Measurements from ENCODE around the gene HIPK2. TPM values are rescaled to one million over a fixed set of nuclear protein-coding genes. Genes with fewer than 3 reads are reported as not detected.

HIPK2 gene
- total RNA-seq, 1 experiment from 2014 or later = 30.7 TPM

DNA sequence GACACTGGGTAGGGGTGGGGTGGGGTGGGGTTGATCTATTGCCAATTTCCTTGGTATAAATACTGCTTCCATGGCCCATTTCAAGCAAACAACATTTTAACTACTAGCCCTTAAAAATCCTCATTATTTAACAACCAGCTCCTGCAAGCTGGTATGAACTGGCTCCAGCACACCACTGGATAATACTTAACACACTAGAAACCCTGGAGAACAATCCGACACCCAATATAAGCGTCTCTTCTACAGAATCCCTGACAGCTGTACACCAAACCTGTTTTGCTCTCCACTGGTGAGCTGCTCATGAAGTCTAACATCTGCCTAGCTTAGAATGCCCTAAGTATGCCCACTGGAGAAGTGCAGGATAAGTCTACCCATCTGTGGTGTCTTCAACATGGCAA is 116.8 kb downstream of the HIPK2 start:
- BruUV-seq (replicated peaks) = no TSS peak
- Histone ChIP-seq H3K4me1 (ENCODE audit: insufficient read depth, low read length, poor library complexity, severe bottlenecking) (no peaks in the 10 kb centered on the region), H3K36me3 (ENCODE audit: insufficient read depth, low read length, poor library complexity, severe bottlenecking) (no peaks in the 10 kb centered on the region), H3K27me3 (replicated peaks; ENCODE audit: insufficient read depth, low read depth, low read length, poor library complexity) (no peaks in the 10 kb centered on the region), H3K27ac (ENCODE audit: low read depth, low read length, poor library complexity, severe bottlenecking) (no peak overlapping the region), H3K4me3 (ENCODE audit: low read depth, low read length, poor library complexity, severe bottlenecking) (no peak overlapping the region), H3K9me3 (ENCODE audit: low read depth, low read length, poor library complexity, severe bottlenecking) (no peaks in the 10 kb centered on the region)
- intact Hi-C loops (cut with micrococcal nuclease; ENCODE audit: unreplicated experiment) = no loop called here
- TF ChIP-seq, protein P1, sequence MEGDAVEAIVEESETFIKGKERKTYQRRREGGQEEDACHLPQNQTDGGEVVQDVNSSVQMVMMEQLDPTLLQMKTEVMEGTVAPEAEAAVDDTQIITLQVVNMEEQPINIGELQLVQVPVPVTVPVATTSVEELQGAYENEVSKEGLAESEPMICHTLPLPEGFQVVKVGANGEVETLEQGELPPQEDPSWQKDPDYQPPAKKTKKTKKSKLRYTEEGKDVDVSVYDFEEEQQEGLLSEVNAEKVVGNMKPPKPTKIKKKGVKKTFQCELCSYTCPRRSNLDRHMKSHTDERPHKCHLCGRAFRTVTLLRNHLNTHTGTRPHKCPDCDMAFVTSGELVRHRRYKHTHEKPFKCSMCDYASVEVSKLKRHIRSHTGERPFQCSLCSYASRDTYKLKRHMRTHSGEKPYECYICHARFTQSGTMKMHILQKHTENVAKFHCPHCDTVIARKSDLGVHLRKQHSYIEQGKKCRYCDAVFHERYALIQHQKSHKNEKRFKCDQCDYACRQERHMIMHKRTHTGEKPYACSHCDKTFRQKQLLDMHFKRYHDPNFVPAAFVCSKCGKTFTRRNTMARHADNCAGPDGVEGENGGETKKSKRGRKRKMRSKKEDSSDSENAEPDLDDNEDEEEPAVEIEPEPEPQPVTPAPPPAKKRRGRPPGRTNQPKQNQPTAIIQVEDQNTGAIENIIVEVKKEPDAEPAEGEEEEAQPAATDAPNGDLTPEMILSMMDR (conservative IDR thresholded peaks at IDR 0.05; ENCODE audit: low read depth, low read length) = no peak
- no peak for TF ChIP-seq EZH2 (IDR thresholded peaks at IDR 0.05; ENCODE audit: borderline replicate concordance, low read depth, low read length, poor library complexity, severe bottlenecking)
- ChIA-PET CTCF (no interaction called here), POLR2A (ENCODE audit: low non-redundant PET) (no interaction called here)
- DNase-seq (ENCODE audit: low spot score) = no peak

DNA sequence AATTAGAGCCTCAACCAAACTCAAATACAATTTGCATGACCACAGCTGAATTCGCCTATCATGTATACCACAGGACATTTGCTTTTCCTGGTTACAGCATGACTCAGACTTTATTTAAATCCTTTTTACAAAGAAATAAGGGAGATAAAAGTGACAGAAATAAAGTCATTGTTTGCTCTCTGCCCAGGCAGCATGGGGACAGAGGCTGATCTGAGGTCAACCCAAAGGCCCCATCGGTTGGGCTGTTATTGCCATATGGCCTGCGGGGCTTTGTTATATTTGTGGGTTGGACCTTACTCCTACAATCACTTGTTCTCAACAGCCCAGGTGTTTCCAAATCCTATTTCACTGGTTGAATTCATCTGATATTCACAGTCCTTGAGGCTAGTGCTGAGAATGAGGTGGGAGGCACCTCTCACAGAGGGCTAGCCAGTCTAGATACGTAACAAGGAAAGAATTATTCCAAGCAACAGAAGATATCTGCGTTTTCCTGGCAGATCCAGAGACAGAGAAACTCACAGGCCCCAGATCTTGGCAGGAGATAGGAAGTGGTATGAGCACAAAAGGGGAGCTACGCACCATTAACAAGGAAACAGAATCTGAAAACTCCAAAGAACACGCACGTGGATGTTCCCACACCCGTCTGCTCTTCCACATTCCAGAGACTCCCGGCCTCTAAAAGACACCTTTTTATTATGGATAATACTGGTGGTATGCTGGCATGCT is 117.3 kb downstream of the HIPK2 start:
- no peaks in the 10 kb centered on the region for H3K9me3 ChIP-seq (ENCODE audit: low read depth, low read length, poor library complexity, severe bottlenecking)
- ChIA-PET POLR2A (ENCODE audit: low non-redundant PET) (no interaction called here), CTCF (no interaction called here)
- TF ChIP-seq EZH2 (IDR thresholded peaks at IDR 0.05; ENCODE audit: borderline replicate concordance, low read depth, low read length, poor library complexity, severe bottlenecking) = no peak
- TF ChIP-seq, protein P1 (conservative IDR thresholded peaks at IDR 0.05; ENCODE audit: low read depth, low read length) = no peak
- DNase-seq (ENCODE audit: low spot score) = no peak
- H3K27me3 ChIP-seq (replicated peaks; ENCODE audit: insufficient read depth, low read depth, low read length, poor library complexity) = no peaks in the 10 kb centered on the region
- no peaks in the 10 kb centered on the region for H3K4me1 ChIP-seq (ENCODE audit: insufficient read depth, low read length, poor library complexity, severe bottlenecking)
- no peak overlapping the region for H3K4me3 ChIP-seq (ENCODE audit: low read depth, low read length, poor library complexity, severe bottlenecking)
- no peak overlapping the region for H3K27ac ChIP-seq (ENCODE audit: low read depth, low read length, poor library complexity, severe bottlenecking)
- no peaks in the 10 kb centered on the region for H3K36me3 ChIP-seq (ENCODE audit: insufficient read depth, low read length, poor library complexity, severe bottlenecking)
- BruUV-seq (replicated peaks) = no TSS peak
- intact Hi-C loops (cut with micrococcal nuclease; ENCODE audit: unreplicated experiment) = no loop called here

DNA sequence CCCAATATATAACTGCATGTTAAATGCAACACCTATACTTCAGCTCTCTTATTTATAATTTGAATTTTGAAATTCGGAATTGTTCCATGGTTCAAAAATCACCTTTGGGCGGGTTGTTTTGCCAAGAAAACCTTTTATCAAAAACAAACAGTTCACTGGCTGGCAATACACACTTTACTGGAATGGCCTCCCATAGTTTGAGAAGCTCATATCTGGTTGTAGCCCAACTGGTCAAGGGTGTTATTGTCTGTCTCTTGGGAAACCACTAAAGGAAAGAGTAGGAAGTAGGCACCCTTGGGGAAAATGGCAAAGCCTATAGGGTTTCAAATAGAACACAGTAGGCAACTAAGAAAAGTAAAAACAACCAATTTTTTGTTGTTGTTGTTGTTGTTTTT is 117.9 kb downstream of the HIPK2 start:
- no peak for DNase-seq (ENCODE audit: low spot score)
- Histone ChIP-seq H3K4me1 (ENCODE audit: insufficient read depth, low read length, poor library complexity, severe bottlenecking) (no peaks in the 10 kb centered on the region), H3K4me3 (ENCODE audit: low read depth, low read length, poor library complexity, severe bottlenecking) (no peak overlapping the region), H3K27me3 (replicated peaks; ENCODE audit: insufficient read depth, low read depth, low read length, poor library complexity) (no peaks in the 10 kb centered on the region), H3K27ac (ENCODE audit: low read depth, low read length, poor library complexity, severe bottlenecking) (no peak overlapping the region), H3K36me3 (ENCODE audit: insufficient read depth, low read length, poor library complexity, severe bottlenecking) (no peaks in the 10 kb centered on the region), H3K9me3 (ENCODE audit: low read depth, low read length, poor library complexity, severe bottlenecking) (no peaks in the 10 kb centered on the region)
- no peak for TF ChIP-seq EZH2 (IDR thresholded peaks at IDR 0.05; ENCODE audit: borderline replicate concordance, low read depth, low read length, poor library complexity, severe bottlenecking)
- TF ChIP-seq, protein P1 (conservative IDR thresholded peaks at IDR 0.05; ENCODE audit: low read depth, low read length) = no peak
- ChIA-PET POLR2A (ENCODE audit: low non-redundant PET) (no interaction called here), CTCF (no interaction called here)
- intact Hi-C loops (cut with micrococcal nuclease; ENCODE audit: unreplicated experiment) = no loop called here
- BruUV-seq (replicated peaks) = no TSS peak
